Activated T-cell treated with anti-CD3 and anti-CD28 coated beads for 24 hours (primary cell): ENCODE measurements around the gene SLC25A23.

Source experiments
- DNase-seq: peaks from one replicate; pipeline ENCODE4 v3.0.0-alpha.2; 2020; ENCODE audit warnings: low read depth

SLC25A23 gene

DNA sequence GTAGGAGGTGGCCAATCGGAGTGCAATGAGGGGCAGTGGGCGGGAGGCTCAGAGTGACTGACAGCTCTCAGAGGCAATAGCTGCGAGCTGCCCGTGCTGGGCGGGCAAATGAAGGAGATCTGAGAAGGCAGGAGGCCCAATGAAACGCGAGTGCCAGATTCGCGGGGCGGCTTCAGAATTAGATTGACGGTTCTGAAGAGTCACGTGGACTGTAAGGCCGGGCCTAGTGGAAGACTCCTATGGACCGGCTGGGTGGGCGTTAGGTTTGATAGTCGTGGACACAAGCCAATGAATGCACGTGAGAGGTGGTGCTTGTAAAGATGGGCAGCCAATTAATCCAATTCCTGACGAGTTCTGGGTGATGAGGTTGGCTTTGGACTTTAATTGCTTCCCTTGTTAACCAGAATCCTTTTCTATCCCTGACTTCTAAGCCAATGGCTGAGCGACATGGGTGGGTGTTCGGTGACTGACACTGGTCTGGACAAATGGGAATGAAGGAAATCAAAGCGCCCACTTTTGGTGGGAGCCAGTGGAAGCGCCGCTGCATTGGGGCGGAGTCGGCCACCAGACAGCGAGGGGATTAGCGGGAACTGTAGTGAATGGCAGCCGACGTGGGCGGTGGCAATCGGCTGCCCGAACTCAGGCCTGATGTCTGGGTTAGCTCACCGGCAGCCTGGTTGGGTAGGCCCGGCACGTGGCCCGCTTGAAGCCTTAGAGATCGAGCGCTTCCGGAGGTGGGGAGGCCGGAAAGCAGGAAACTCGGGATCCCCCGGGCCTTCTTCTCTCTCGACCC lies 34.5 kb downstream of the SLC25A23 start:
- peak; percentile 99 for DNase-seq

DNA sequence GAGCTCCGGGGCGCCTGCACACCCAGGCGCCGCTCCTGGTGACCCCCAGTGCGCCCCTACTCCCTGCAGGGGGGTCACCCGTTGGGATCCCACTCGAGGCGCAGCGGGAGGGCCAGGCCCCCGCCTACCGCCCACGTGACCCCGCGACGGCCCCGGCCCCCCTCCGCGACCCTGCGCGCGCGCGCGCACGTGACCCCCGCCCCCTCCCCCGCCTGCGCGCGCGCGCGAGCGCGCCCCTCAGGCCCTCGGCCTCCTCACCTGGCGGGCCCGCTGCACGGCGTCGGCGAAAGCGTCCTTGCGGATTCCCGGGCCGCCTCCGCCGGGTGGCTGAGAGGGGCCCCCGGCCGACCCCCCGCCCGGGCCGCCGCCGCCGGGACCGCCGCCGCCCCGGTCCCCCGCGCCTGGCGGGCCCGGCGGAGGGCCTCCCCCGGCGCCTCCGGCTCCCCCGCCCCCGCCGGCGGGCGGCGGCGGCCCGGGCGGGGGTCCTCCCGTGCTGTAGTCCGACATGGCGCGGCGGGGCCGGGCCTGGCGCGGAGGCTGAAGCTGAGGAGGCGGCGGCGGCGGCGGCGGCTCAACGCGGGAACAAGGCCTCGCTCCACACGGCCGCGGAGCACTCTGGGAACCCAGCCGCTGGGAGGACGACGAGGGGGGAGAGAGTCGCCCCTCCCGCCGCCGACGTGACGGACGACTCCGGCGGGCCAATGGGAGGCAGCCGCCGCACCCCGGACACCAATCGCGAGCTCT lies 35.2 kb downstream of the SLC25A23 start, which contains the start of gene KHSRP:
Gene KHSRP (minus strand): TSS at position 617 of the 744 bp plus-strand sequence. CDS start 110 bp downstream, at position 507.
- no peak for DNase-seq

DNA sequence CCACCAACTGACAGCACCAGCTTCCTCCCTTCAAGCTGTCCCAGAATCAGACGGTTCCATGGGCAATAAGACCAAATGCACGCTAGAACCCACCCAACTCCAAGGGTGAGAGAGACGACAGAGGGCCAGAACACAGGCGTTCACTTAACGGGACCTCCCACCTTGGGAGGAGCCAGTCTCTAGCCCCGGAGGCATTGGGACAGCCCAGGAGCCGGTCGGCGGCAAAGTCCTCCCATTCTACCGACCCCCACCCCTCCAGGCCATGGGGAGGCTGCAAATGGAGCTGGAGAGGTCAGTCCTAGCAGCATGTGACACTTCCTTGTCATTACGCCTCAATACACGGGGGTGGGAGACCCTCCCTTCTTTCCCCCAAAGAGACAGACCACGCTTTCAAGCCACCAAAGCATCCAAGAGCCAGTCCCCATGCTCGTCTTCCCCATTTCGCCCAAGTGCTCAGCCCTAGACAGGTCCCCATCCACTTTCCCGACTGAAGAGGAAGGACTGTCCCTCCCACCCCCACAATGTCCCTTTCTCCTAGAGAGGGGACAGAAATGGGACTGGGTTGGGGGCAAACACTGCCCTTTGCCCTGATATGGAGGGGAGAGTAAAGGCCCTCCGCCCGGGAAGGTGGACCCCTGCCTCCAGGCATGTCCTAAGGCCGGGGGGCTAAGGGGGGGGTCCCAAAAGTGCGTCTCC lies 35.9 kb downstream of the SLC25A23 start:
- DNase-seq = no peak

DNA sequence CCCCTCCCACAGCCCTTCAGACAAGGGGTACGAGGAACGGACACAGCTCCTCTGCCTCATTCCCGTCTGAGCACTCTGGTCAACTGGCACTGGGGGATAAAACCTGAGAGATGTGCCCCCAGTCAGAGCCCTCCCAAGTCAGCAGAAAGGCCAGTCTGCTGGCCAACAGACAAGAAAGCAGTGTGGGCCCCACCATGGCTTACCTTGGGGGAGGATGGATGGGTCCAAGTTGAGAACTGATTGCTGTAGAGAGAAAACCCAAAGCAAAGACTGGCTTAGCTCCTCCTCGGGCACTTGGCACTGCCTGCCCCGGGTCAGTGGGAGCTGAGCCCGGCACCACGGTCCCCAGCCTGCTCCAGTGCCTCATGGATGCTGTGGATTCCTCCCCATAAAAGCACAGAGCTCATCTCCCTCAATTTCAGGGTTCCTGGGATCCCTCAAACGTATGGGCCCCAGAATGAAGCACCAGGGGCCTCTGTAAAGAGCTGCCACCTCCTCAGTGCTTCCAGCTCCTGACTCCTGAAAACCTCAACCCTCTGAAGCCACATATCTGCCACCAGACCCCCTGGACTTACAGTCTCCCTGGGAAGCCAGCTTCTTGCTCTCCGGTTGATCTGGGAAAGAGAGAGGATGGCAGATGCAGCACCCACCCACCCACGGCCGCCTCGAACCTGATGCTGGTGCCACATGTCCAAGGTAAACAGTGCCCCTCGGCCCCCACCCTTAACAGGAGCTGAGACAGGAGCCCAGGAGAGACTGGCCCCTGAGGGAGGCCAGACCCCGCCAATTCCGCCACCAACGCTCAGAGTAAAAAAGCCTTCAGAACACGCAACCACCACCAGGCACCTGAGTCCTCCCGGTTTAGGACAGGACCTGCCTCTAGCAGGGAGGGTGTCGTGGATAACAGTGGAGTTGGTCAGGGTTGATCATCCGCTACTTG lies 38.2 kb downstream of the SLC25A23 start:
- no peak for DNase-seq

DNA sequence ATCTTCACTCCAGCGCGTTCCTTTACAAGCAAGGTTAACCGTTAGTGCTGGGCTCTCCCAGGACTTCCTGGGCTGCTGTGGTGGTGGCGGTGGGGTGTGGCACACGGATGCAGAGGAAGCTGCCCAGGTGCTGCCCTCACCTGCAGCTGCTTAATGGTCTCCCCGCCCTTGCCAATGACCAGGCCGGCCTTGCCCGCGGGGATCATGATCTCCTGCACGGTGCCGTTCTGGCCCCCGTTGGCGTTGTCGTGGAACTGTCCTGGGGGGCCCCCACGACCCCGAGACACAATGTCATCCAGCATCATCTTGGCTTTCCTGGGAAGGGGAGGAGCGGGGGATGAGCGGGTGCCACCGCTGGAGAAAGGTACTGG lies 41.0 kb downstream of the SLC25A23 start:
- no peak for DNase-seq

DNA sequence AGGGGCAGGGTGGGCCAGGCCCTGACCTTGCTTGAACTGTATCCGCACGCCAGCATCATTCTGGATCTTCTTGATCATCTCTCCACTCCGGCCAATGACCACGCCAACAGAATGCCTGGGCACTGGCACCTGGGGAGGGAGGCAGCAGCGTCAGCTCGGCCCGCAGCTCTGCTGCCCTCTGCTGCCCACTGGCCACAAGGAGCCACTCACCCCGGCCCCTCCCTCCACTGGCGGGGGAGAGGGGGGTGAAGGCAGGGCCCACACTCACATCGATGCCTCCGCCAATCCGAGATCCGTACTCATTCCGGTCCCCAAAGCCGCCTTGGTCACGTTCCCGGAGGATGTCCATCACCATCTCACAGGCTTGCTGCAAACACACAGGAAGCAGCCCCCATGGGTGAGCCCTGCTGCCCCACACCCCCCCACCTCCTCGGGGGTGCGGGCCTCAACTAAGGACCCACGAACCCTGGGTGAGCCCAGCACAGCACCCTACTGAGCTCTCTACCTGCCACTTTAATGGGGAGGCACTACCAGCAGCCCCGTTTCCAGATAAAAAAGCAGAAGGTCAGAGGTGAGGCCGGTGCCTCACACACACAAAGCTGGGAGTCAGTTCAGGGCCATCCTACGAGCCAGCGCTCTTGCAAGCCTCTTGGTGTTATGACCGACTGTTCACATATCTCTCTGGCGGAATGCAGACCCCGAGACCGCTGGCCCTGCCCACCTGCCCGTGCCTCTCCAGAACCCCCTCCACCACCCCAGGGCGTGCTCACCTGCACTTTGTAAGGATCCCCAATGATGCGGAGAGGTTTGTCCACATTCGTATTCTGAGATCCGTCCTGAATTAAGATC lies 41.7 kb downstream of the SLC25A23 start:
- DNase-seq = no peak

DNA sequence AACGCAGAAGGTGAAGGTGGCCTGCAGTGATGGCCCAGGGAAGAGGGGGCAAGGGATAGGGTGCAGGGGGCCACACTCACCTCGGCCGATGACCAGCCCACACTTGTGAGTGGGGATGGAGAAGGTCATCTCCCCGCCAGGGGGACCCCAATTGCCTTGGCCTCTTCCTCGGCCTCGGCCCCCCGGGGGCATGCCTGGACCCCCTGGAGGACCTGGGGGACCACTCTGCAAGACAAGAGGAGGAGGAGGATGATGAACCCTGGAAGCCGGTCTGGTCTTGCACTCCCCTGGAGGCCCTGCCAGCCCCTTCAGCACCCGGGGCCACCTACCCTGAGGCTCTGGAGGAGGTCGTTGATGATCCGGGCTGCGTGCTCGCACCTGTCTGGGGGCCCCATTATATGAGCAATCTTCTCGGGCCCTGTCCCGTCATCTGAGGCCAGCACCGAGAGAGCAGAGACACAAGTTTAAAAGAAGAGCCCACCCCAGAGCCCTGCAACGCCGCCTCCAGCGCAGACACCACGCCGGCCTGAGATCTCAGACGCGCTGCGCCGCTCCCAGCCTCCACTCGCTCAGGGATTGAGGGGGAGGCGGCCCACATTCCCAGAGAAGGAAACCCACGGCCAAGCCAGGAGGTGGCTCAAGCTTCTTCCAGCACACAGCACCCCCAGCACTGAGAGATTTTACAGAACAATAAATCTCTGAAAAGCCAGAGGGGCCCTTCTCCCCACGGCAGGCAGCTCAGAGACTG lies 42.8 kb downstream of the SLC25A23 start:
- no peak for DNase-seq

DNA sequence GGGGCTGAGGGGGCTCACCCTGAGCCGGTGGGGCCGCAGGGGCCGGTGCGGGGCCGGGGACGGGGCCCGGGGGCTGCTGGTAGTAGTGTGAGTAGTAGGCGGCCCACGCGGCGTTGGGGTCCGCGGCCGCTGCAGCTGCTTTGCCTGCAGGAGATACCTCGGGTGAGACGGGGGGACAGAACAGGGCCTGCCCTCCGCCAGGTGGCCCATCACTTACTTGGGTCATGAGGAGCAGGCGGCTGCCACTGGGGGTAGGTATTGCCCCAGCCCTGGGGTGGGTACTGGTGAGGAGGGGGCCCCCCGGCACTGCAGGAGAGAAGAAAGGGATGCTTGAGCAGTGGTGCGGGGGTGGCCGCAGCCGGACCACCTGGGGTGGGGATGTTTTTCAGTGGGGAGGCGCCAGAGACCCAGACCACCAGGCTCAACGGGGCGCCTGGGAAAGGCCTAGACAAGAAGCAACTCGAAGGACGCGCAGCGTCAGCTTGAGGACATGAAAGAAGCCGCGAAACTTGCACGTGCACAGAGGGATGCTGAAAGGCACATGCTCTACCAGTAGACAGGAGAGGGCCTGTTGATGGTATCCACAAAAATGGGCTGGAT lies 43.9 kb downstream of the SLC25A23 start:
- DNase-seq = no peak

DNA sequence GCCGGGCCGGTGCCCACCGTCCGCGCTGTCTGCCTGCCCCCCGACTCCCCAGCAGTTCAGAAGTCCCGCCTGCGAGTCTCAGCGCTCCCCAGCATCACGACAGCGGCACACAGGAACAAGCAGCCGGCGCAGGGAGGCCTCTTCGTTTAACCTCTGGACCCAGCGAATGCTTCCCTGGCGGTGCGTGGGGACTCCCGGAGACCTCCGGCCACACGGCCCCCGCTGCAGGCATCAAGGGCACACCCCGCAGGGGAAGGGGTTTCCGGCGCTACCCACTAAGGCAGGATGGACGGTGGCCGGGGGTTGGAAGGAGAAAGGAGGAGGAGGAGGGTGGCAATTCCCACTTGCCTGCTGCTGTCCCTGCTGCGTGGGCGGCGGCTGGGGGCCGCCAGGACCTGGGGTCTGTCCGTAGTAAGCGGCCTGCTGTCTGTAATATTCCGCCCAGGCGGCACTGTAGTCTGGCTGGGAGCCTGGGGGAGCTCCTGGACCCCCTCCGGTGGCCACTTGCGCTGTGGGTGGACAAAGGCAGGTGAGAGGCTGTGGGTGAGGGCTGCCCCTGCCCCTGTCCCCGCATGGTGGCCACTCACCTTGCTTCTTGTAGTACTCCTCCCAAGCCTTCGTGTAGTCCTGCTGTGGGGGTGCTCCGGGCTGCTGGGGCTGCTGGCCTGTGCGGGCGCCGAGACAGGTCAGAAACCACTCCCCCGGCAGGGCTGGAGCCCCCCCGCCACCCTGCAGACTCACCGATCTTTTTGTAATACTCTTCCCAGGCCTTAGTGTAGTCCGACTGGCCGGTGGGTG lies 44.6 kb downstream of the SLC25A23 start:
- no peak for DNase-seq

DNA sequence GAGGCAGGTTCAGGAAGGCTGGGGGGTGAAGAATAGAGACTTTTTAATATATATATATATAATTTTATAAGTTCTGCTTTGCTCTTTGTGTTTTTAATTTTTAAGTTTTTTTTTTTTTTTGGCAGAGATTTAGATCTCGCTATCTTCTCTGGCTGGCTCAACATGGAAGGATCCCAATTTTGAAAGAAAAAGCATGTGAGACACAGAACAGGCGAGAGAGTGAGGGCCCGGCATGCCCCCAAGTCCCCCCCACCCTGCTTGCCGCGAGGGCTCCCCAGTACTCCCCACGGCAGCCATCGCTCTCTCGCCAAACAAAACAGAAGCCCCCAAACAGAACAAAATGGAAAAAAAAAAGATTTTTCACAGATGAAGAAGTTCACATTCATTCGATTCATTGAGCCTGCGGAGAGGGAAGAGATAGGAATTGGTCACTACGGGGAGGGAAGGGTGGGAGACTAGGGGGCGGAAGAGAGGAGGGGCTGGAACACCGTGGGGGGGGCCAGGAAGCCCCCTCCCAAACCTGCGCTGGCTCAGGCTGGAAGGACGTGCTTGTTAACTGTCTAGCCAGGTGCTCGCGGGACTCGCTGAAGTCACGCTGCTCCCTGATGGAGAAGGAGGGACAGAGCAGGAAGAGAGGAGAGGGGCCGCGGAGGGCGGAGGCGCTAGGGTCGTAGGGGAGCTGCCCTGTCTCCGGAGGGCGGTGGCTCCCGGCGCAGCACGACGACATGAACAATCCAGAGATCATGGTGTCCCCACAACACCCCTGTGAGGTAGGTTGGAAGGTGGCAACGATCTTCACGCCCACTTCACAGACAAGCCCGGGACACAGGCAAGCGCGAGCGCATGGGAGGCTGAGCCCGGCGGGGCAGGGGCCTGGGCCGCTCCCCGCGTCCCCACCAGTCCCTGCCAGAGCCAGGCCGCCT lies 45.6 kb downstream of the SLC25A23 start:
- DNase-seq = no peak

DNA sequence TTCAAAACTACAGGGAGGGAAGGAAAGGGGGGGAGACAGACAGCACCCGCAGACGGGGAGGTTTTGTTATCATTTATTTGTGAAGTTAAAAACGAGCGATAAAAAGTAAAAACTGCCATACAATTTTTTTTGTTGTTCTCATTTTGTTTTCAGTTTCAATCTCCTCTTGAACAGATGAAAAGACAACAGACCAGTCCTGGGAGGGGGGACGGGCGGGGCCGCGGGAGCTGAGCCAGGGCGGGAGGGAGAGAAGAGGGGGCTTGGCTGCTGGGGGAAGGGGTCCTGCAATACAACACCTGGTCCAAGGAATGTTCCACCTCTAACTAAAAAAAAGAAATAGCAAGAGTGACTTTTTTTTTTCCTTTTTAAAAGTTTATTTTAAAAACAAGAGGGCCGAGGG lies 46.3 kb downstream of the SLC25A23 start:
- DNase-seq = no peak

DNA sequence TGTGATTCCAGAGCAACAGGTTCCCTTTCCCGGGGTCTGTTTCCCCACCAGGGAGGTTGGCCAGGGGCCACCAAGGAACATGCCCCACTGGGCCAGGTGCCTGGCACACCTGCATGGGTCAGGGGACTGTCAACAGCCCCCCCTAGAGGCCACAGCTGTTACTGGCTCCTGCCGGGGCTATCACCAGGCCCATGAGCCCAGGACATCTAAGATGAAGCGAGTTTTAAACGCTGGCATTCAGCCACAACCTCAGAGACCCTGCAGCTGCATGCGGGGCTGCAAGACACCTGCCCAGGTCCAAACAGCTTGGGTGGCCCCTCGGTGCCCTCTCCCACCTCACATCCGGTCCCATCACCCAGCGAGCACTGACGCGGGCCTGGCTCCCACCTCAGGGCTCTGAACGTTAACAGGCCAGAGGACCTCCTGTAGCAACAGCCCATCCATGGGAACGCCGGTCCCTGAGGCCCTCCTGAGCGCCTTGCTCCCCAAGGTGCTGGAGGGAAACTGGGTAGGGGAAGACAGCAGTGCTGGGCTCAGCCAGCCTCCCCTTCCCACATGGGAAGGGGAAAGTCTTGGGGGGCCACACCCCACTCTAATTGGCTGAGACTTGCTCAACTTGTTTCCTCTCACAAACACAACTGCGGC lies 47.0 kb downstream of the SLC25A23 start:
- DNase-seq = peak; percentile 26

DNA sequence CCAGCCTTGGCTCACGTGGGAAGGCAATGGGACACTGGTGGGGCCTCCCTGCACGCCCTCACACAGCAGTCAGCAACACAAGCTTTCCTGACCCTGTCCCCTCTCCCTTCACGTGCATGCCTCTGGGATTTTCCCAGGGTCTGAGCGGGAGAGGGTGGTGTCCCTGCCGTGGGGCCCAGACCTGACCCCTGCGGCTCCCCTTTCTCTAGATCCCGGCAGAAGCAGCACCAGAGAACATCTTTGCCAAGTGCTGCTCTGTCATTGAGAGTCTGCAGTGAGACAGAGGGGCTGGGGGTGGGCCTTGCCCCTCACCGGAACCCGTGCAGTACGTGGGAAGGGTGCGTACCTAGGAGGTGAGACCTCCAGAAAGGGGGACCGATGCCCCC lies 47.5 kb downstream of the SLC25A23 start:
- DNase-seq = no peak

DNA sequence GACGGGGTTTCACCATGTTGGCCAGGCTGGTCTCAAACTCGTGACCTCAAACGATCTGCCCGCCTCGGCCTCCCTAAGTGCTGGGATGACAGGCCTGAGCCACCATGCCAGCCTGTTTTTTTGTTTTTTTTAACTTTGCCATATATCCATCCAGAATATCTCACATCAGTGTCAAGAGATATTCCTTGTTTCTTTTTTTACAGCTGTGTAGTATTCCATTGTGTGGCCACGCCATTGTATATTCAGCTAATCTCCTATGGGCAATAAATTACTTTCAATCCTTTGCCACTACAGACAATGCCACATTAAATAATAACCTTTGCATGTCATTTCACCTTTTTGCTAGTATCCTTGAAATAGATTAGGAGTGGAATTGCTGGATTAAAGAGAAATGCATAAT lies 50.2 kb downstream of the SLC25A23 start:
- DNase-seq = no peak

DNA sequence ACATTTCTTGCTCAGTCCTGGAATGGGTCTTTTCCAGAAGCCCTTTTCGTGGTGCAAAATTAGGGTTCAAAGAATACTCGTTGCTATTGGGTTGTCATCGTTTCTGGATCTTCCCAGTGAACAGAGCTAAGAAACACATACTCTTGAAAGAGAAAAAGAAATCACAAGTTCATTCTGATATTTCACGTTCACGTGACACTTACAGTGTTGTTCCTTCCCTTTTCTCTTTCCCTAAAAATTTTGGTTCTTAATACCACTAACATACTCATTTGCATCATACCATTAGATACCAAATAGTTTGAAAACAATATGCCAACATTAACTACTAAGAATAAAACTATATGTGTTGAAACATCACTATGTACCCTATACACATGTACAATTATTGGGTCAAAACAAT lies 53.2 kb downstream of the SLC25A23 start:
- no peak for DNase-seq

DNA sequence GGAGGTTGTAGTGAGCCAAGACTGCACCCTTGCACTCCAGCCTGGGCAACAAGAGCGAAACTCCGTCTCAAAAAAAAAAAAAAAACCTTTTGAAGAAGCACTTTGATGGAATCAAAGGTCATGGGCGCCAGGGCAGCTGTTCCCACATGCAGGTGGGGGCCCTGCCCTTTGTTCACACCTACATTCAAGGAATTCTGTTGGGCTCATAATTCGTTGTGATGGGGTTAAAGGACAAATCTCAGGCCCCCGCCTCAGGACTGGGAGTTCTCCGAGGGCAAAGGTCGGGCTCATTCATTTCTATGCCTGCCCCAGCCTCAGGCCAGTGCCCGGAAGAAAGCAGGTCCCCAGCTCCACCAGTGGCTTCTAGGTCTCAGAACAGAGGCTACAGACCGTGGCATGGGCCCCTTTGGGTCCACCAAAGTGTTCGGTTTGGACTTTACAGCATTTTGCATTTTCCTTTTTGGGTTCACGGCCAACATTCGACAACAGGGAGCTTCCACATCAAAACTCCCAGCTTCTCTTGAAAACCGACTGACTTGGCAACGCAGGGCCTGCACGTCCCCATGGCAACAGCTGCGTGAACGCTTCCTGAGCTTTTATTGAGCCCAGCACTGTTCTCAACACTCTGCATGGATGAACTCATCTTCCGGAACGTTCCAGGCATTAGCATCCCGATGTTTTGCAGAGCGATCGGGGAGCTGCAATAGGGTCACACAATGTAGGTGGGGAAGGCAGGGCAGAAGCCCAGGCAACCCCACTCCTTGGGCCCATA lies 56.6 kb downstream of the SLC25A23 start:
- no peak for DNase-seq
